ENCODE measurements around the gene PIK3AP1.
A peak's percentile ranks its signal among the peaks of the same experiment; 100 is the strongest.

The PIK3AP1 gene

GRCh38 chr10:96610817-96611216, 109.5 kb downstream of the PIK3AP1 start:
- no peak for DNase-seq (ENCODE audit: low read depth)

DNA sequence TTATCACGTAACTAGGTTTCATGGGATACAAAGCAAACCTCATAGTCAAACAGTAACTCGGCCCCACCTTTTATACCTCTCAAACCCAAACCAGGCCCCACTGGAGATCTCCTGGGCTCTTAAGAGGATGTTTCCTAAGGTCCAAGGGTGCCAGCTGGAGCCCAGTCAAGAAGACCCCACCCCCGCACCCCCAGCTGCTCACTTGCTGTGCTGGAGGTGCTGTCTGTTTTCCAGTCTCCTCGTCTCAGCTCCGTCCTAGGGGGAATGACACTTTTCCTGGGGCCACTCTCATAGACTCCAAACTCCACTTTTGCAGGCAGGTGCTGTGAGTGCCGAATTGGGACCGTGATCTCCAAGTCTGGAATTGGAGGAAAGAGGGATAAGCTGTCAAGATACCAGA, 110.8 kb downstream of the PIK3AP1 start:
- DNase-seq (ENCODE audit: low read depth) = no peak

DNA sequence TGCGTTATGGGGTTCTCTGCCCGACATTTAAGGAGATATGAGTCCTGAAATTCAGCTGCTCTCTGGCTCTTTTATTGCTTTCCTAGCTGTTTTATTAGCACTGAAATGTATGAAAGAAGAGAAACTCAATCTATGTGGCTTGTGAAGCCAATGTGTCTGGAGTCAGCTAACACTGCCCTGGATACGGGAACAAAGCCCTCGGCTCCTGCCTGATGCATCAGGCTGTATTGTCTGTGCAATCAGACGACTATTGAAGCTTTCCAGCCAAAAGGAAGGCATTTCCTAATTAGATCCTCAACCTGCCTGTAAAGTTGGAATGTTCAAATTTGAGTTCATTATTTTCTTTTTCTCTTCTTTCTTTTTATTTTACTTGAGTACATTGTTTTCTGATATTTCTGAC, 111.5 kb downstream of the PIK3AP1 start:
- no peak for DNase-seq (ENCODE audit: low read depth)

GRCh38 chr10:96608262-96608661, 112.1 kb downstream of the PIK3AP1 start:
- no peak for DNase-seq (ENCODE audit: low read depth)

DNA sequence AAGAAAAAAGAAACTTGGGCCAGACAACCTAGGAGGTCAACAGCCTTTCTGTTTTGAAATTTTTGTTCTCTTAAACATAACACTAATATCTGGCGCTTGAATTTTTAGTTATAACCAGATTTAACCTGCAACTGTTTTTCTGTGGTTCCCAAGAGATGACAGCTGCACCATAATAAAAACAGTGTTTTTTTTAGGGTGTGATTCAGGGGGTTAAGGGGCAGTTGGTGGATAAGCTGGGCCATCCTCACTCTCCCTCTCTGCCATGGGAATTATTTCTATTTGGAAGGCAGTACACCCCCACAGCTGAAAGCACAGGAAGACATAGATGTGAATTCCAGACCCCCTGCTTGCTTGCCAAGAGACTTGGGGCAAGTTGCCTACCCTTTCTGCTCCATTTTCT, 113.4 kb downstream of the PIK3AP1 start:
- DNase-seq (ENCODE audit: low read depth) = no peak

DNA sequence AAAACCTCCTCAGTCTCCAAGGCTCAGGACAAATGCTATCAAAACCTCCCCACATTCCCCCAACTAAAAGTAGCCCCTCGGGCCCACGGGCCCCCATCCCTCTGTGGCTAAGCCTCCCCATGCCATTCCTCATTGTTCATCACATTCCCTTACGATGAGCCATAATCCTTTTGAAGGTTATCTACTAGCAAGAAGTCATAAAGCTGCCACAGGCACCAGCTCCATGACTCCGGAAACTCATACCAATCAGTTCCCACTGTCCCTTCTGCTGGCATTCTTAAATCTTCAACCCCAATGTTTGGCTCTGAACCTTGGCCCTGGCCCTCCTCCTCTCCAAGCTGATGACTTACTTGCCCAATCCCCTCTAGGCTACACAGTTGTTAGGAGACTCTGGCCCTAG, 114.1 kb downstream of the PIK3AP1 start:
- DNase-seq (ENCODE audit: low read depth) = peak; percentile 75

DNA sequence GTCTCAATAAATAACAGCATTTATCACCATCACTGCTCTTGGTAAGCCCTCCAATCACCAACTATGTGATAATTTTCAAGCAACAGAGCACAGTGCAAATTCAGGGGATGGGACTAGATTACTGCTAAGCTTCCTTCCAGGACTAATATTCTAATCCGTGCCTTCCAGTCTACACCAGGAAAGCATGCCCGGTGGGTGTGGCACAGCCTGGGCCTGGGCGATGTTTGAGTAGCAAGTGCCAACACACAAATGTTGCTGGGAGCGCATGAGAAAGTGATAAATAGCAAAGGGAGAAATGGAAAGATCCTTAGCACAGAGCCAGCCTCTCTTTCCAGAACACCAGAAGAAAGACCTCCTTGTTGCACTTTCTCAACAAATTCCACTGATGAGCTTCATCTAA, 120.0 kb downstream of the PIK3AP1 start:
- no peak for DNase-seq (ENCODE audit: low read depth)

GRCh38 chr10:96598846-96599245, 121.5 kb downstream of the PIK3AP1 start:
- DNase-seq (ENCODE audit: low read depth) = no peak

- DNase-seq (ENCODE audit: low read depth) = no peak
Observed at GRCh38 chr10:96596422-96597407, 123.6 kb downstream of the PIK3AP1 start.

GRCh38 chr10:96595741-96596140, 124.6 kb downstream of the PIK3AP1 start:
- no peak for DNase-seq (ENCODE audit: low read depth)

DNA sequence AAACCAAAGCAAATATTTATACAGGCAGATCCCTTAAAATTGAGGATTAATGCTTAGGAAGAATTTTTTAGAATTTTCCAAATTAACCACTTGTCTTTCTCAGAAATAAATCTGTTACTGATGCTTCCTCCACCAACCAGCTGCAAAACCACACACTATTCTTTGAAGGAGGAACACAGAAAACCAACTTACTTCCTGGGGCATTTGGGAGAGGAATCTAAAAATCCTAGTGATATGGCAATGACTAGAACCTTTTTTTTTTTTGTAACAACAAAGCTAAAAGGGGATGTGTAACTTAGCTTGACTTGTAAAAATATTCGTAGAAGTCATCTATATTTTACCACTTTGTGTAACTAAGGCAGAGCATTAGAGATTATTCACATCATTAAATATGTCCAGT, 128.4 kb downstream of the PIK3AP1 start:
- no peak for DNase-seq (ENCODE audit: low read depth)

GRCh38 chr10:96588616-96589419, 131.5 kb downstream of the PIK3AP1 start:
- peak; percentile 74 for DNase-seq (ENCODE audit: low read depth)

DNA sequence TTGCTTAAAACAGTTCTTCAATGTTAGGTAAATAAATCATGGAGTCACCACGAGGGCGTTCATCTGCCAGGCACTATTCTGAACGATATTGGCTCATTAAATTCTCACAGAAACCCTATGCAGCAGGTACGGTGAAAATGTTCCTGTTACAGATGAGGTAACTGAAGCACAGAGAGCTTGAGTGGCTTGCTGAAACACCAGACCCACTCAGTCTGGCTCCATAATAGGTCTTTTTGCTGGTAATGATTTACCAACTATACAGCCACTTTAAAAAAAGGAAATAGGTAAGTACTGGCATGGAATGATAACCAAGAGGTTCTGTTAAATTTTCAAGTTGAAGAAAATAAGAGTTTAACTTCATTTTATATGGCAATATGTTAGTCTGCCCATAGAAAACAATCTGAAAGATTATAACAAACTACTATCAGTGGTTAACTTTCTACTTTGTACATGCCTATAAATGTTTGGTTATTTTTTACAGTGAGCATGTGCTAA, 132.2 kb downstream of the PIK3AP1 start:
- no peak for DNase-seq (ENCODE audit: low read depth)

GRCh38 chr10:96587264-96588059, 132.9 kb downstream of the PIK3AP1 start:
- DNase-seq (ENCODE audit: low read depth) = peak; percentile 82

GRCh38 chr10:96586419-96587263, 133.7 kb downstream of the PIK3AP1 start, which contains the start of gene TM9SF3:
Gene TM9SF3, minus strand, starts transcription at chr10:96587012. Its CDS starts 177 bp downstream, at chr10:96586835.
- DNase-seq (ENCODE audit: low read depth) = peak; percentile 71

GRCh38 chr10:96585736-96586418, 134.4 kb downstream of the PIK3AP1 start:
- no peak for DNase-seq (ENCODE audit: low read depth)

- no peak for DNase-seq (ENCODE audit: low read depth)
Observed at GRCh38 chr10:96584474-96584873, 135.8 kb downstream of the PIK3AP1 start.

GRCh38 chr10:96584035-96584434, 136.3 kb downstream of the PIK3AP1 start:
- DNase-seq (ENCODE audit: low read depth) = no peak

DNA sequence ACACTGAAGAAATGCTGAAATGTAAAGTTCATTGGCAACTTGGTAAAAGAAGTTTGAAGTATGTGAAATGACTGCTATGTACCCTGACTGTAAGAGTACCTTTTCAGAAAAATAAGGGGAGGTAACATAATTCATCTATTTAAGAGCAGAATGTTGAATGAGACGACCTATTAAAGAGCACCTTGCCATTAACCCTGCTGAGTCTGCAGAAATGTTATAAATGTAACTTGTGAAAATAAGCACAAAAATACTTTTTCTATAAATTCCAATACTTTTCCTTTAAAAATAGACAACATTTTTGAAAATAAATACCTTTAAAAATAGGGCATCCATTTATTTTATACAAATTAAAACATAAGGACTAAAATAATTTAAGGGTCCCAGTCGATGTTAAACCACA, 141.2 kb downstream of the PIK3AP1 start:
- DNase-seq (ENCODE audit: low read depth) = no peak

DNA sequence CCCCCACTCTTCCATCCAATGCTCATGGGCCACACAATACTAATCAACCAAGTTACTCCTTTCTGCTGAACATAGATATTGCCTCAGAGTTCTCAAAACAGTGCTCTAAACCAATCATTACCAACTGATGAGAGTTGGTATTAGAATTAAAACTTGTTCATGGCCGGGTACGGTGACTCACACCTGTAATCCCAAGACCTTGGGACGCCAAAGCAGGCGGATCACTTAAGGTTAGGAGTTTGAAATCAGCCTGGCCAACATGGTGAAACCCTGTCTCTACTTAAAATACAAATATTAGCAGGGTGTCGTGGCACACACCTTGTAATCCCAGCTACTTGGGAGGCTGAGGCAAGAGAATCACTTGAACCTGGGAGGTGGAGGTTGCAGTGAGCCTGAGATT, 141.7 kb downstream of the PIK3AP1 start:
- DNase-seq (ENCODE audit: low read depth) = peak; percentile 18

Data from amniotic epithelial cell (primary cell).